Astrocyte (in vitro differentiated cells and primary cell): ENCODE measurements around the gene EPHB1. TPM values are rescaled to one million over a fixed set of nuclear protein-coding genes. Genes with fewer than 3 reads are reported as not detected.
A peak's percentile ranks its signal among the peaks of the same experiment; 100 is the strongest.

Experiments used
- DNase-seq: peaks from one replicate; pipeline ENCODE4 v3.0.0-alpha.2; 2010; ENCODE audit warnings: low read depth
- FAIRE-seq: peaks from 2 replicates; lab custom pipeline; 2011; peaks lifted over from hg19 to GRCh38; lab: Jason Lieb, UNC
- H2AFZ ChIP-seq: 2 replicates; pipeline ENCODE4 v1.6.0; 2012; ENCODE audit warnings: low read depth, low read length, inconsistent platforms
- H3K27ac ChIP-seq: 2 replicates; pipeline ENCODE4 v1.5.1; 2011; ENCODE audit warnings: low read depth, low read length, inconsistent platforms
- H3K27me3 ChIP-seq: 2 replicates; pipeline ENCODE4 v1.6.0; 2011; ENCODE audit warnings: low read length, inconsistent platforms; ENCODE audit not compliant: insufficient read depth
- H3K36me3 ChIP-seq: 2 replicates; pipeline ENCODE4 v1.5.1; 2011; ENCODE audit warnings: low read length, inconsistent platforms; ENCODE audit not compliant: insufficient read depth
- H3K4me1 ChIP-seq: 2 replicates; pipeline ENCODE4 v1.5.1; 2011; ENCODE audit warnings: low read length, inconsistent platforms; ENCODE audit not compliant: insufficient read depth
- H3K4me2 ChIP-seq: 2 replicates; pipeline ENCODE4 v1.6.0; 2012; ENCODE audit warnings: low read length, inconsistent platforms
- H3K4me3 ChIP-seq: 2 replicates; pipeline ENCODE4 v1.5.1; 2011; ENCODE audit warnings: low read depth, mild to moderate bottlenecking, low read length, inconsistent platforms; ENCODE audit not compliant: insufficient read depth
- H3K79me2 ChIP-seq: 2 replicates; pipeline ENCODE4 v1.6.0; 2012; ENCODE audit warnings: mild to moderate bottlenecking, low read length, inconsistent platforms; ENCODE audit not compliant: insufficient read depth
- H3K9ac ChIP-seq: 2 replicates; pipeline ENCODE4 v1.6.0; 2012; ENCODE audit warnings: mild to moderate bottlenecking, low read length, inconsistent platforms
- H3K9me3 ChIP-seq: 2 replicates; pipeline ENCODE4 v1.5.1; 2012; ENCODE audit warnings: low read depth, mild to moderate bottlenecking, low read length, inconsistent platforms; ENCODE audit not compliant: insufficient read depth
- H4K20me1 ChIP-seq: 2 replicates; pipeline ENCODE4 v1.6.0; 2012; ENCODE audit warnings: low read length, inconsistent platforms; ENCODE audit not compliant: insufficient read depth
- H3K27ac Mint-ChIP-seq: one replicate; pipeline ENCODE4 v1.8.0; 2021; ENCODE audit warnings: mild to moderate bottlenecking, mixed read lengths; ENCODE audit not compliant: unreplicated experiment
- H3K27me3 Mint-ChIP-seq: one replicate; pipeline ENCODE4 v1.8.0; 2021; ENCODE audit warnings: low read depth, mixed read lengths; ENCODE audit not compliant: unreplicated experiment
- H3K36me3 Mint-ChIP-seq: one replicate; pipeline ENCODE4 v1.8.0; 2021; ENCODE audit warnings: low read depth, mixed read lengths; ENCODE audit not compliant: unreplicated experiment
- H3K4me1 Mint-ChIP-seq: one replicate; pipeline ENCODE4 v1.8.0; 2021; ENCODE audit warnings: low read depth, mixed read lengths; ENCODE audit not compliant: unreplicated experiment
- H3K4me3 Mint-ChIP-seq: one replicate; pipeline ENCODE4 v1.8.0; 2021; ENCODE audit warnings: mild to moderate bottlenecking, moderate library complexity, mixed read lengths; ENCODE audit not compliant: unreplicated experiment
- H3K9me3 Mint-ChIP-seq: one replicate; pipeline ENCODE4 v1.8.0; 2021; ENCODE audit warnings: mild to moderate bottlenecking, mixed read lengths; ENCODE audit not compliant: unreplicated experiment
- CTCF ChIP-seq: IDR thresholded peaks from 2 replicates; pipeline ENCODE4 v1.5.1; 2011; ENCODE audit warnings: low read depth, mild to moderate bottlenecking, inconsistent platforms, low read length, moderate library complexity; ENCODE audit not compliant: insufficient read depth
- EZH2 ChIP-seq: IDR thresholded peaks from 2 replicates; pipeline ENCODE4 v1.6.1; 2012; ENCODE audit warnings: mild to moderate bottlenecking, low read length, inconsistent platforms; ENCODE audit not compliant: insufficient read depth
- total RNA-seq: library from RNA; stranded (reverse); gene quantifications from 2 replicates; pipeline ENCODE4 v1.2.1, GENCODE V29; 2021

The EPHB1 gene
- total RNA-seq, 1 donor from 2014 or later, result 4.1 TPM

GRCh38 chr3:134904241-134904771, 109.2 kb downstream of the EPHB1 start:
- Mint-ChIP-seq H3K36me3 (no peaks in the 10 kb centered on the region), H3K9me3 (no peaks in the 10 kb centered on the region), H3K27me3 (peaks cover 25% of the 10 kb centered on the region), H3K4me3 (no peak overlapping the region), H3K4me1 (peaks cover 13% of the 10 kb centered on the region), H3K27ac (no peak overlapping the region)
- no peak for TF ChIP-seq CTCF
- TF ChIP-seq EZH2, result no peak
- no peak overlapping the region for H3K27ac ChIP-seq
- no peaks in the 10 kb centered on the region for H3K27me3 ChIP-seq
- DNase-seq (peak; percentile 16), FAIRE-seq (no peak)
- no peaks in the 10 kb centered on the region for H3K36me3 ChIP-seq
- H3K9ac ChIP-seq, result no peak overlapping the region
- H2AFZ ChIP-seq, result no peak overlapping the region
- no peak overlapping the region for H3K4me3 ChIP-seq
- no peaks in the 10 kb centered on the region for H3K9me3 ChIP-seq
- no peaks in the 10 kb centered on the region for H3K4me1 ChIP-seq
- H3K4me2 ChIP-seq, result peak overlapping the region; percentile 45
- H3K79me2 ChIP-seq, result no peaks in the 10 kb centered on the region
- H4K20me1 ChIP-seq, result peaks cover 3% of the 10 kb centered on the region

DNA sequence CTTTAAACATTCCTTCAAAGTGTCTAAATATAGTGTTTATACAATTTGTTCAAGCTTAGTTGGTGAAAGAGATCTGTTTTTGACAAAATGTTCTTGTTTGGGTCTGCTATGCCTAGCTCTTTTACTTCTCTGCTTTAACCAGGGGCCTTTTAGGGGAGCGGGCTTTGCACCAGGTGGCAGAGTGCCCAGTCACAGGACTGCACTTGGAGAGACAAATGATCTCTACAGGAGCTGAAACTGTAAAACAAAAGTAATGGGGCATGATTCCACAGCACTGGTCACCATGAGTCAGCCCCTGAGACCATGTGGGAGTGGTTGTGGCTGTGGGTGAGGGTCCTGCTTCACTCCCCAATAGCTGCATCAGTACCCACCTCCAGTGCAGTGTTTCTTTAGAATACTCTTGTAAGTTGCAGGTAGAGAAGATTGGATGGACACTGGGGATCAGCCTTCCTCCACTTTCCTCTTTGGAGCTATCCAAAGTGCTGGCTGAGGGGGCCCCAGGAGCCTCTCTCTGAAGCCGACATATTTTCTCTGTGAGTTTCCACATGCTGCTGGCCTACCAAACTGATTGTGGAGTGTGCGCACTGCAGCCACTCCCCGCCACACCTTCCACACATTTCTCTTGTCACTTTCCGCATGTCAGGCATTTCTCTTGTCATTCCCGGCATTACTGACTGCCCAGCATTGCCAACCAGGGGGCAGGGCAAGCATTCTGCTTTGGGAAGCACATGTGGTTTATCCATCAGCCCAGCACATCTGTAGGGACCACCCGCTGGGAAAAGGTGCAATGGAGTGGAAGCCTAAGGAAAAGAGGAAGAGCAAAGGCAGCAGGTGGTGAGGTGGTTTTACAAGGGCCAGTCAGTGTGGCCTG, 110.0 kb downstream of the EPHB1 start:
- Histone ChIP-seq H3K36me3 (no peaks in the 10 kb centered on the region), H2AFZ (no peak overlapping the region), H3K27me3 (no peaks in the 10 kb centered on the region), H3K9me3 (no peaks in the 10 kb centered on the region), H3K79me2 (no peaks in the 10 kb centered on the region), H3K9ac (no peak overlapping the region), H3K4me1 (no peaks in the 10 kb centered on the region), H4K20me1 (peaks cover 3% of the 10 kb centered on the region), H3K4me3 (no peak overlapping the region), H3K4me2 (peak overlapping the region; percentile 45), H3K27ac (no peak overlapping the region)
- Mint-ChIP-seq H3K4me3 (no peak overlapping the region), H3K27me3 (peaks cover 25% of the 10 kb centered on the region), H3K36me3 (no peaks in the 10 kb centered on the region), H3K4me1 (peaks cover 13% of the 10 kb centered on the region), H3K27ac (no peak overlapping the region), H3K9me3 (no peaks in the 10 kb centered on the region)
- TF ChIP-seq EZH2, result no peak
- TF ChIP-seq CTCF, result no peak
- peak; percentile 23 for DNase-seq
- FAIRE-seq, result no peak

DNA sequence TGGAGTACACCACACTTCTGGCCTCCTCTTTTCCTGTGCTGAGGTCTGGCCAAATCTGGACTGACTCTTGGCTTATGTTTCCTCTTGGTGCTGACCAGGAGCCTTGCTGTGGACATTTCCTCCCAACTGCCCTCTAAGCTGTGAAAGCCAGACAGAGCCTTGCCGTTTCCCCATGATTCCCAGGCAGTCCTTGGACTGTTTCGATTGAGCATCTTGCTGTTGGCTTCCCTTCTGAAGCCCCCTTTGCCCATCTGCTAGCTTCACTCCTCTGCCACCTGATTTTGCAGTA, 110.5 kb downstream of the EPHB1 start:
- H3K4me1 Mint-ChIP-seq, result peaks cover 13% of the 10 kb centered on the region
- H2AFZ ChIP-seq, result no peak overlapping the region

More for the DNA sequence above, 110.5 kb downstream of the EPHB1 start:
- H3K79me2 ChIP-seq, result no peaks in the 10 kb centered on the region
- FAIRE-seq (no peak), DNase-seq (no peak)
- H3K36me3 Mint-ChIP-seq, result no peaks in the 10 kb centered on the region
- H3K27me3 ChIP-seq, result no peaks in the 10 kb centered on the region
- H4K20me1 ChIP-seq, result peaks cover 1% of the 10 kb centered on the region
- H3K27ac Mint-ChIP-seq, result no peak overlapping the region
- no peak overlapping the region for H3K4me3 Mint-ChIP-seq
- no peak overlapping the region for H3K9ac ChIP-seq
- no peak overlapping the region for H3K4me3 ChIP-seq
- no peaks in the 10 kb centered on the region for H3K36me3 ChIP-seq
- no peaks in the 10 kb centered on the region for H3K9me3 Mint-ChIP-seq
- no peak overlapping the region for H3K4me2 ChIP-seq
- no peak overlapping the region for H3K27ac ChIP-seq
- H3K9me3 ChIP-seq, result no peaks in the 10 kb centered on the region
- peaks cover 31% of the 10 kb centered on the region for H3K27me3 Mint-ChIP-seq
- TF ChIP-seq CTCF (no peak), EZH2 (no peak)
- no peaks in the 10 kb centered on the region for H3K4me1 ChIP-seq
